HG03095 (cell line): ENCODE data around the gene DENND5B.
"Not testable (repeated sequence)": the region's sequence is repeated elsewhere in the genome, so short reads cannot be mapped to it uniquely, and the experiment has no call there.

ENCODE experiments used
- ATAC-seq: cut with Tn5 transposase; IDR thresholded peaks from one replicate; pipeline ENCODE4 v1.9.1; 2021; ENCODE audit warnings: moderate library complexity; ENCODE audit not compliant: unreplicated experiment

The DENND5B gene

DNA sequence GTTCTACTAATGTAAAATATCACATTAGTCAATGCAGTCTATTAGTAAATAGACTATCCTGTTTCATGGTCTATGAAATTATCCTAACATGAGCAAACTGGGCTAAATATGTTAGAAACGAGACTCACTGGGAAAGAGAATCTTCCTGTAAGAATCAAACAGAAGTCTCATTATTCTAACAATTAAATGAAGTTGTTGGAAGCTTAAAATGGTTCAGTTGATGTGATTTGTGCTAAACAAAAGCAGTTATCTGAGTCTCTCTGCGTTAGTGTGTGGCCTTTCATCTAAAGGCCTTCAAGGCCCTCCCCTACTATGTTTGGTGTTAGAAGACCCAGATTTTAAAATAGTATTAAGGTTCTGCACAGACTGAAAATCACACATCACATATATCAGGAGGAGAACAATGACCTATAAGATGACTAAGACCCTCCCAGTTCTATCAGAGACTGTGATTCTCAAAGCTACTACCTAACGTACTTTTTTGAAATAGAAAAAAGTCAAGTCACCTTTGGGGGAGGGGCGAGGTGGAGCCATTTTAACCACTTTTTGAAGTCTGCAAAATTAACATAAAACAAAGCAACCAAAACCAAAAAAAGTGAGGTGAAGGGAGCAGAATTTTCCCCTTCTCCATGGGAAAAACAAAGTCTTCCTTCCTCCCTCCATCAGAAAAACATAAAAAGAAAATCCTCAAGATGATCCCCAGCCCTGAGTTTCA lies 82.3 kb downstream of the DENND5B start:
- no peak for ATAC-seq

- ATAC-seq, result no peak
Measured at GRCh38 chr12:31507966-31508365, 83.0 kb downstream of the DENND5B start.

DNA sequence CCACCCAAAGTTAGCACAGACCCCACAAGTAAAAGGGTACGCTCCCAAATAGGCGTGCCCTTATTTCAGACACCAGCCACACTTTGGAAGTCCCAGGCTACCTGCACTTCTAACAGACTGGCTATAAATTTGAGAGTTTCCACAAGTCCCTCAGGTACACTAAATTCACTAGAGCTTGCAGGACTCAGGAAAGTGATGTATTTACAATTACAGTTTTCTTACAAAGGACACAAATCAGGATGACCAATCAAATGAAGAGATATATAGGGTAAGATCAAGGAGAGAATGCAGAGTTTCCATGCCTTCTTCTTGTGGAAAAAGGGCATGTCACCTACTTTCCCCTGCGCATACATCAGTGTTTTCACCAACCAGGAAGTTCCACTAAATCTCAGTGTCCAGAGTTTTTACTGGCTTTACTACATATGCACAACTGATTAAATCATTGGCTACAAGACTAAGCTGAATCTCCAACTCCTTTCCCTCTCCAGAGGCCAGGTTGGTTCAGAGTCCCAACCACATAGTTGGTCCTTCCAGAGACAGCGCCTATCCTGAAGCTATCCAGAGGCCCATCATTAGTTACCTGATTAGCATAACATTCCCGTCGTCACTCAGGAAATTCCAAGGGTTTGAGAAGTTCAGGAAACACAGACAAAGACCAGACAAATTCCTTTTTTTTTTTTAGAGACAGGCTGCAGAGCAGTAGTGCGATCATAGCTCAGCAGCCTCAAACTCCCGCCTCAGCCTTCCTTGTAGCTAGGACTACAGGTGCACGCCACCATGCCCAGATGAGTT lies 84.2 kb downstream of the DENND5B start:
- ATAC-seq, result no peak

GRCh38 chr12:31504625-31505222 lies 86.2 kb downstream of the DENND5B start:
- no peak for ATAC-seq

GRCh38 chr12:31501014-31501413 lies 89.9 kb downstream of the DENND5B start:
- ATAC-seq, result not testable (repeated sequence)

GRCh38 chr12:31499567-31499966 lies 91.4 kb downstream of the DENND5B start:
- ATAC-seq, result no peak

DNA sequence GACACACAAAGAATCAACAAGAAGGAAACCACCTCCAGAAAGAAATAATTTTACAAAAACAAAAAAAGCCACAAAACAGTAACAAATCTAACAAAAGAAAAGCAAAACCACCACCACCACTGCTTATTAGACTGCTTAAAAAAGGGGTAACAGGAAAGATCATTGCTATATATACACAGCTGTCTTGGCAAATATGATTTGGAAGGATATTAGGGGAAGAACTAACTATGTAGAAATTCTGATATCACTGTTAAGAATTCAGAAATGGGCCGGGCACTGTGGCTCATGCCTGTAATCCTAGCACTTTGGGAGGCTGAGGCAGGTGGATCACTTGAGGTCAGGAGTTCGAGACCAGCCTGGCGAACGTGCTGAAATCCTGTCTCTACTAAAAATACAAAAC lies 92.5 kb downstream of the DENND5B start:
- no peak for ATAC-seq

DNA sequence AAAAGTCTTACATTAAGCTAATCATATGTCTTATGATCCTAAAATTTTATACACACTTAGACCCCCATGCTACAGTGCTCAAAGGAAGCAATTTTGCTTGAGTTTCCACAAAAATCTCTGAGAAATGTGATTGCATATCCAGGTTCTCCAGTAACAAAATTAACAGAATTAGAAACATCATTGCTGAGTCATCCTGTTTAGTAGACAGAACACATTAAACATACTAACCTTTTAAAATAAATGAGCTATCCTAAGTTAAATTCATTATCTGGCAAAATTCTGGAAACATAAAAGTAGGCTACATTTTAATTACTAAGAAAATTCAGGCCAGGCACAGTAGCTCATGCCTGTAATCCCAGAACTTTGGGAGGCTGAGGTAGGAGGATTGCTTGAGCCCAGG lies 94.7 kb downstream of the DENND5B start:
- ATAC-seq, result no peak

DNA sequence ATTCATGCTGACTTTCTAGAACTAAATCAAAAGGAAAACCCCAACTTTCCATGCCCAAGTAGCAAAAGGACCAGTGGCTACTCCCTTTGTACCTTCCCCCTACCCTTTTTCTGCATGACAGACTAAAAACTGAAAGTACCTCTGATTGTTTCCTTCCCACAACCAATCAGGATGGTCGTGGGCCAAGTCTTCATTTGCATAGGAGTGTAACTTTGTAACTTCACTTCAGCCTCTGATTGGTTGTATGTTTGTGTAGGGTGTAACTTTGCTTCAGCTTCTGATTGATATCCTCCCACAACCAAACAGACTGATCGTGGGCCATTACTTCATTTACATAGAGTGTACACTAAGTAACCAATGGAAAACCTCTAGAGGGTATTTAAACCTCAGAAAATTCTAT lies 96.5 kb downstream of the DENND5B start:
- ATAC-seq, result no peak

DNA sequence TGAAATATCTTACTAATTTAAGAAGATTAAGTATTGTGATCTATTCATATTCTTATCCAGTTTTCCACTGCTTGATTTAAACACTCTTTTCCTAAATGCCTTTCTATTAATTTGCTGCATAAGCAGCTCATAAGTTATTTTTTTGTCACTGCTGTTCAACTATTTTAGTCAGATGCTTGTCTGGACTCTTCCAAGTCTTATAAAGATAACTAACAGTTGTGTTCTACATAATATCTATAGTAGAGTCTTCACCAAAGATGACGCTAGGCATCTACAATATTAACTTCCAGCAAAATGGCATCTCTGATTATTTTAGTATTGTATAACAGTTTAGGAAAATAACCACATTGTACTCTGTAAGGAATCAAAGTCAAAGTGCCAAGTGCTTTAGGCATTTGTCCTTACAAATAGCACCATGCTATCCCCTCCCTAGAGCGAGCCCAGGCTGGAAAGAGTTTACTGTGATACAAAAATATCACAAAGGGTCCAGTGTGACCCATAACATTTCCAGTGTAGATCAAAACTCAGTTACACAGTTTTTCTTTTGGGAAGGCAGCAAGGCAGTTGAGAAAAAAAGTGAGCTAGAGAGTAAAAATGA lies 98.2 kb downstream of the DENND5B start:
- no peak for ATAC-seq

DNA sequence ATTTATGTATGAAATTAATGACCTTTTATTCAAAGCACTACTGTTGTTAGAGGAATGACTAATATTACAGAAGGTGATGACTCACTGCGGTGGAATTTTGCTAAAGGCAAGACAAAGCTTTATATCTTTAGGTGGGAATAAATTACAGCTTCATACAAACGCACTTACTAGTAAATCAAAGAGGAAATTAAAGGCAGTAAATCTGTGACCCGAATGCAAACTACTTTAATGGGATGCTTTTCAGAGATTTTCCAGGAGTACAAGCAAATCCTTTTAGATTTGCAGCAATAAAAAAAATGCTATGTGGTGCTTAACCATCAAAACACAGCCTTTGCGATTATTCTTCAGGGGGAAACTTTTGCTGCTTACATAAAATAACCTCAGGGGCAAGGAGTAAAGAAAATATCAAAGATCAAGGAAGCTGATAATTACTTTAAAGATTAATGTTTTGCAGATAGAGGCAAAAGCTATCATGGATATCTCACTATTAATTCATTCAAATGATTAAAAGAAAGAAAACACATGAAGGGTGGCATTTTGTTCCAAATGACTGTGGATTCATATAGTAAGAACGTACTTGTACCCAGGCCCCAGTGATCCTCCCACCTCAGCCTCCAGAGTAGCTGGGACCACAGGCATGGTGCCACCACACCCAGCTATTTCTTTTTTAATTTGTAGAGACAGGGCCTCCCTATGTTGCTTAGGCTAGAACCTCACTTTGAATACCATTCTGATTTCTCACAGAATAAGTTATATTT lies 98.9 kb downstream of the DENND5B start:
- ATAC-seq, result no peak

DNA sequence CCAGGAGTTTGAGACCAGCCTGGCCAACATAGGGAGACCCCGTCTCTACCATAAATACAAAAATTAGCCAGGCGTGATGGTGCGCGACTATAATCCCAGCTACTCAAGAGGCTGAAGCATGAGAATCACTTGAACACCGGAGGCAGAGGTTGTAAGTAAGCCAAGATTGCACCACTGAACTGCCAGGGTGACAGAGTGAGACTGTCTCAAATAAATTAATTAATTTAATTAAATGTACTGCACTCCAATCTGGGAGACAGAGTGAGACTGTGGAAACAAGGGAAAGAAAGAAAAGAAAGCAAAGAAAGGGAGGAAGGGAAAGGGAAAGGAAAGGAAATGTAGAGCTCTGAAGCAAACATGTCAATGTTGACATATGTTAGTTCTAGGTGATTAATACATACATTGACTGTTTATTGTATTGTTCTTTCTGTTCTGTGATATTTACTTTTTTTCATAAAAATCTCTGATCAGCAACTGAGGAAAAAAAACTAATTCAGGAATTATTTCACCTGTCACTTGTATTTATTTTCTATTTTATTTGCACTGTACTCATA lies 99.6 kb downstream of the DENND5B start:
- ATAC-seq, result no peak

DNA sequence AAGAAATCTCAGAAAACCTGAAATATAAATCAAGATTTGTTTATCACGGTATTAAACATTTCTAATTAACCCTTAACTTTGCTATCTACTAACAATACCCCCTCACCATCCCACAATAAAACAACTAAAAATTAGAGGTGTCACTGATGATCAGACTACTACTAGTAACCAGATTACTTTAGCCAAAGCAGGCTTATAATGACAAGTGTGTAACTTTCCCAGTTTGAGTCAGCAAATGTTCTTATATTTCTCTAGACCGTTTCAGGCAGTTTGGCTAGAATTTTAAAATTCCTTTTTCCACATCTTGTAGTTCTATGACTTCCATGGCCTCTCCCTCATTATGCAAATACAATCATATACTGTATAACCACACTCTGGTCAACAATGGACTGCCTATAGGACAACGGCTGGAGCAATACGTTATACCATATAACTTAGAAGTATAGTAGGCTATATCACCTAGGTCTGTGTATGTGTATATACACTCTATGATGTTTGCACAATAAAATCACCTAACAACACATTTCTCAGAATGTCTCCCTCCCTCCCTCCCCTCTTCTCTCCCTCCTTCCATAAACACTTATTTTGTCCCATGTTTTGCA lies 102.1 kb downstream of the DENND5B start:
- ATAC-seq, result no peak

DNA sequence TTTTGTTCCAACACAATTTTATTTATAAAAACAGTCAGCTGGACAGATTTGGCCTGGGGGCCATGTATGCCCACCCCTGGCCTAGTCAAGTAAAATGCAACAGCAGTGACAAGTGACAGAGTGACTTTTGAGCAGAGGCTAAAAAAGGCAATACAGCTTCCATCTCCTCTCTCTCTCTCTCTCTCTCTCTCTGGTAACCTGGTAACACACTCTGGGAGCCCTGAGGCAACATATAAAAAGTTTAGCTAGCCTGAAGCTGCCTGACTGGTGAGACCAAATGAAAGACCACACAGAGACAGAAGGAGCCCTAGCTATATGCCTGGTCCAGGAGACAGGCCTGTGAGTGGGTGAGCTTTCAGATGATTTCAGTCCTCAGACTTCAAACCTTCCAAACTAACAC lies 105.4 kb downstream of the DENND5B start:
- ATAC-seq, result no peak

- ATAC-seq, result no peak
Measured at GRCh38 chr12:31482816-31483215, 108.1 kb downstream of the DENND5B start.

DNA sequence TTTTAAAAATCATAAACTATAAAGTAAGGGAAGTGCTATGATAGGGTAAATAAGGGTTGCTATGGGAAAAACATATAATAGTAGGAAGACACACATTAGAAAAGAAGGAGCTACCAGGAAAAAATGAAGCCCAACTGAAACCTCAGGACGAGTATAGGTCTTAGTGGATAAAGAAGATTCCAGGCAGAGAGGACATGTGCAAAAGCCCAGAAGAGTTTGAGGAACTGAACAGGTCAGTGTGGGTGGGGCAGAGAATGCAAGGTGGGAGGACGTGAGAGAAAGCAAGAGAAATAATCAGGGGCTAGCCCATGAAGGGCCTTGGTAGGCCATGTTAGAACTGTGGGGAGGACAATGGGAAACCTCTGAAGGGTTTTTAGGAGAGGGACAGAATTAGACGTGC lies 109.5 kb downstream of the DENND5B start:
- no peak for ATAC-seq

- ATAC-seq, result peak; percentile 51
Measured at GRCh38 chr12:31479516-31480210, 111.3 kb downstream of the DENND5B start.

DNA sequence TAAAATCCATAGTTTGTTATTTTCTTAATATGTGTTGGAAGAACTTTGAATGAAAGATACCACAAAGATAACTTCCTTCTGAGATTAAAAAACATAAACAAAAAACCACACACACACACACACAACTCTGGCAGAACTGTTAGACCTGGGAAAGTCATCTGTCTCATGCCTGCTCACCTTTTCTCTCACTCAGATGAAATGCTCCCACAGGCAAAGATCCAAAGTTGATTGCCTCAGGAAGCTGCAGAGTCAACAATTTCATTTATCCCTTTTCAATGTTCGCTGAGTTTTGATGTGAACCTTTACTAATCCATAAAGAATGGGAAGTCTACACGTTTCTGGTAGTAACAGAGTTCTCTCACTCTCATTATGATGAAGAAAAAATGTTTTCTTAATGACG lies 112.0 kb downstream of the DENND5B start:
- ATAC-seq, result no peak

DNA sequence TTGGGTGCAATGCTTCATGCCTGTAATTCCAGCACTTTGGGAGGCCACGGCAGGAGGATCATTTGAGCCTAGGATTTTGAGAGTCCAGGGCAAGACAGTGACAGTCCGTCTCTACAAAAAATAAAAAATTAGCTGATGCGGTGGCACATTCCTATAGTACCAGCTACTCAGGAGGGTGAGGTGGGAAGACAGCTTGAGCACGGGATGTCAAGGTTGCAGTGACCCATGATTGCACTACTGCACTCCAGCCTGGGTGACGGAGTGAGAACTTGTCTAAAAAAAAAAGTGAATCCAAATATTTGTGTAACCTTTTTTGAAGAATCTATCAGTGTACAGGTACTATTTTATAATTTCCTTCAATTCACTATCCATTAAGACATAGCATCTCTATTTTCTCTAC lies 112.5 kb downstream of the DENND5B start:
- ATAC-seq, result no peak

GRCh38 chr12:31477687-31478086 lies 113.2 kb downstream of the DENND5B start:
- ATAC-seq, result no peak
